ENCODE measurements around the gene EFTUD2.

The EFTUD2 gene

DNA sequence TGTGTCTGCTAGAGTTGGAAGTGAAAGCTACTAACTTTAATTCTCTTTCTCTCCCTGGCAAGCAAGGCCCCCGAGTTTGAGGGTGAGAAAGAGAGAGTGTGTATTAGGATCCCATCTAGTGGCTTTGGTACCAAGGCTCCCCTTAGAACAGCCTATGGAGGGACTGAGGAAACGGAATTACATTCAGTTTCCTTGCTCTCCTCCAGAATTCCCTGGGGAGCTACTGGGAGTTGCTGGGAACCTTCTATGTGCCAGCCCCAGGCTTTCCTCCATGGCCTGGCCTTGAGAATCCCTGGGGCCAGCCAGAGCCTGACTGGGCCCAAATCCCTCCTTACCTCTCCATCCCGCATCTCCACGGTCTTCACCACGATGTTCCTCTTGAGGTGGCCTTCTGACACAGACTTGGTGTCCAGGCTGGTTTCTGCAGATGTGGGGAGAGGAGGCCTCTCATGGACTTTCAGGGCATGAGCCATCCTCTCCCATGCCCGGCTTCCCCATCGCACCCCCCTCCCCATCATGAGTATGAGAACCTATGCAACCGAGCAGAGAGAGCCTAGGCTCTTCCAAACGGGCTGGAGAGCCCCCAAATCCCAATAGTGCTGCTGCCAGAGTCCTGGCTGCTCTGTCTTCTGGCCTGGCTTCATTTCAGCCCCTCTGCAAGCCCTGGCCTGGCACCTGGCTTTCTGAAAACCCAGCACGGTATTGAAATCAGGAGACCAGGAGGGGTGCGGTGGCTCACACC is 8.7 kb upstream of the EFTUD2 start (continued):
- TF ChIP-seq GLI2 (tag by site-specific recombination; IDR thresholded peaks at IDR 0.05; ENCODE audit: borderline replicate concordance, low read depth), result no peak

DNA sequence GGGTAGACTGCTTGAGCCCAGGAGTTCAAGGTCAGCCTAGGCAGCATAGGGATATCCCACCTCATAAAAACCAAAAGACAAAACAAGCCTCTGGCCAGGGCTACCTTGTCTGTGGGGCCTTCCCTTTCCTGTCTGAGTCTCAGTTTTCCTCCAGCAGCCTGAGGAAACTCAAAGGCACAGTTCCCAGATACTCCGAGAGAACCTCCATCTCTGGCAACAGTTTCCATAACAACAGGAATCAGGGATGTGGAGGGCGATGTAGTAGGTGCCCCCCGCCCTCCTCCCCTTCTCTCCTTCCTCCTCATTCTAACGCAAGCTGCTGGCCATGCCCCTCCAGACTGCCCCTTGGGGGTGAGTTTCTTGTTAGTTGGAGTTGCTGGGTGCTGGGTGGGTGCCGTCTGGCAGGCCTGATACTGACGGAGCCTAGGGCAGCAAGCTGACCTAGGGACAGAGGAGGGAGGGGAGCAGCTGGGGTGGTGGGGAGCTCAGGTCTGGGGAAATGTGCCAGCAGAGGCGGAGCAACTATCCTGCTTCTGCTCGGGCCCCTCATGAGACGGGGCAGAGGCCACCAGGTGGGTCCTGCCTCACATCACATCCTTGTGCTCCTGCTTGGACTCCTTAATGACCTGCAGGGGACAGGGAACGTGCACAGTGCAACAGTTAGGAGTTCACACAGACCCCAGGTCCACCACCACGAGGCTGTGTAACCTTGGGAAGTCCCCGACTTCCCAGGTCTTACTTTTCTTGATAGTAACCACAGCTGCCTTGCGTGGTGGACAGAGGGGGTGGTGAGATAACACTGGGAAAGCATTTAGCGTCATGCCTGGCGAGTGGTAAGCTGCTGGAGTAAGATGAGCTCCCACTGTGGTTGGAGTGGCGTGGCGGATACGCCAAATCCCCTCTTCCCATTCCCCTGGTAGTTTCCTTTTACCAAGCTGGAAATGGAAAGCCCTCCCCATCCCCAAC is 7.8 kb upstream of the EFTUD2 start:
- H3K27ac ChIP-seq (ENCODE audit: extremely low read depth, low read depth, low read length), result no peak overlapping the region
- H3K9me3 ChIP-seq (ENCODE audit: control insufficient read depth, insufficient read depth, low read depth, low read length), result no peaks in the 10 kb centered on the region
- POLR2A ChIA-PET, result no interaction called here
- peaks cover 0 to 14% of the 10 kb centered on the region in 2 experiments; a peak in 1 of 3 replicates for H3K36me3 ChIP-seq (ENCODE audit: control insufficient read depth in 2 of 2, insufficient read depth in 1 of 2, low read length in 2 of 2)
- CTCF ChIA-PET, result interaction anchor here (0.5 to 5.6 kb wide), 6 partner anchors 9 to 228 kb away, joined by 3 to 34 read pairs (median 3); partner anchors contain the start of gene ACBD4
- TF ChIP-seq ZNF792 (tag by site-specific recombination; IDR thresholded peaks at IDR 0.05) (no peak), ZNF768 (tag by site-specific recombination; IDR thresholded peaks at IDR 0.05) (no peak), KLF10 (tag by site-specific recombination; IDR thresholded peaks at IDR 0.05) (no peak), ZNF214 (tag by site-specific recombination; IDR thresholded peaks at IDR 0.05; ENCODE audit: borderline replicate concordance) (no peak), ZIC2 (tag by site-specific recombination; IDR thresholded peaks at IDR 0.05) (0 out of 2 replicates have a peak, but pooled peaks have one; percentile 10), SP7 (tag by site-specific recombination; IDR thresholded peaks at IDR 0.05) (no peak)
- peaks cover 1% of the 10 kb centered on the region; the same call in 1 of the 2 replicates for H3K4me1 ChIP-seq (ENCODE audit: control insufficient read depth, insufficient read depth, low read length)
- no peak overlapping the region for H3K4me3 ChIP-seq (ENCODE audit: low read depth, low read length)

- peaks cover 11% of the 10 kb centered on the region for H3K4me1 ChIP-seq (ENCODE audit: control insufficient read depth, insufficient read depth, low read length)
- POLR2A ChIA-PET, result no interaction called here
- peaks cover 0 to 18% of the 10 kb centered on the region in 2 experiments; a peak in 1 of 3 replicates for H3K36me3 ChIP-seq (ENCODE audit: control insufficient read depth in 2 of 2, insufficient read depth in 1 of 2, low read length in 2 of 2)
- CTCF ChIA-PET, result interaction anchor here (5.6 kb wide), 1 partner anchor 13 kb away, joined by 34 read pairs; no protein-coding TSS in a partner anchor
- H3K9me3 ChIP-seq (ENCODE audit: control insufficient read depth, insufficient read depth, low read depth, low read length), result no peaks in the 10 kb centered on the region
- H3K27ac ChIP-seq (ENCODE audit: extremely low read depth, low read depth, low read length), result no peak overlapping the region
- no peak overlapping the region for H3K4me3 ChIP-seq (ENCODE audit: low read depth, low read length)
- TF ChIP-seq OSR2 (tag by site-specific recombination; IDR thresholded peaks at IDR 0.05) (peak; percentile 37), PRDM1 (tag by site-specific recombination; IDR thresholded peaks at IDR 0.05) (peak; percentile 71), EGR2 (tag by site-specific recombination; IDR thresholded peaks at IDR 0.05; ENCODE audit: low read depth) (0 out of 2 replicates have a peak, but pooled peaks have one; percentile 12), ZNF600 (tag by site-specific recombination; IDR thresholded peaks at IDR 0.05) (0 out of 2 replicates have a peak, but pooled peaks have one; percentile 21), SP7 (tag by site-specific recombination; IDR thresholded peaks at IDR 0.05) (peak; percentile 68), ZEB2 (tag by site-specific recombination; IDR thresholded peaks at IDR 0.05) (peak; percentile 46; the same call in 1 of the 2 replicates), SCRT2 (tag by site-specific recombination; IDR thresholded peaks at IDR 0.05) (peak; percentile 90), ZNF639 (tag by site-specific recombination; IDR thresholded peaks at IDR 0.05) (0 out of 2 replicates have a peak, but pooled peaks have one; percentile 28), ZNF692 (tag by site-specific recombination; IDR thresholded peaks at IDR 0.05) (no peak)
- TF ChIP-seq, protein P1, sequence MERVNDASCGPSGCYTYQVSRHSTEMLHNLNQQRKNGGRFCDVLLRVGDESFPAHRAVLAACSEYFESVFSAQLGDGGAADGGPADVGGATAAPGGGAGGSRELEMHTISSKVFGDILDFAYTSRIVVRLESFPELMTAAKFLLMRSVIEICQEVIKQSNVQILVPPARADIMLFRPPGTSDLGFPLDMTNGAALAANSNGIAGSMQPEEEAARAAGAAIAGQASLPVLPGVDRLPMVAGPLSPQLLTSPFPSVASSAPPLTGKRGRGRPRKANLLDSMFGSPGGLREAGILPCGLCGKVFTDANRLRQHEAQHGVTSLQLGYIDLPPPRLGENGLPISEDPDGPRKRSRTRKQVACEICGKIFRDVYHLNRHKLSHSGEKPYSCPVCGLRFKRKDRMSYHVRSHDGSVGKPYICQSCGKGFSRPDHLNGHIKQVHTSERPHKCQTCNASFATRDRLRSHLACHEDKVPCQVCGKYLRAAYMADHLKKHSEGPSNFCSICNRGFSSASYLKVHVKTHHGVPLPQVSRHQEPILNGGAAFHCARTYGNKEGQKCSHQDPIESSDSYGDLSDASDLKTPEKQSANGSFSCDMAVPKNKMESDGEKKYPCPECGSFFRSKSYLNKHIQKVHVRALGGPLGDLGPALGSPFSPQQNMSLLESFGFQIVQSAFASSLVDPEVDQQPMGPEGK (tag by site-specific recombination; IDR thresholded peaks at IDR 0.05), result peak; percentile 44; the same call in 1 of the 2 replicates
- TF ChIP-seq, protein P2, sequence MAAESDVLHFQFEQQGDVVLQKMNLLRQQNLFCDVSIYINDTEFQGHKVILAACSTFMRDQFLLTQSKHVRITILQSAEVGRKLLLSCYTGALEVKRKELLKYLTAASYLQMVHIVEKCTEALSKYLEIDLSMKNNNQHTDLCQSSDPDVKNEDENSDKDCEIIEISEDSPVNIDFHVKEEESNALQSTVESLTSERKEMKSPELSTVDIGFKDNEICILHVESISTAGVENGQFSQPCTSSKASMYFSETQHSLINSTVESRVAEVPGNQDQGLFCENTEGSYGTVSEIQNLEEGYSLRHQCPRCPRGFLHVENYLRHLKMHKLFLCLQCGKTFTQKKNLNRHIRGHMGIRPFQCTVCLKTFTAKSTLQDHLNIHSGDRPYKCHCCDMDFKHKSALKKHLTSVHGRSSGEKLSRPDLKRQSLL (tag by site-specific recombination; IDR thresholded peaks at IDR 0.05), result no peak
- TF ChIP-seq, protein P3, sequence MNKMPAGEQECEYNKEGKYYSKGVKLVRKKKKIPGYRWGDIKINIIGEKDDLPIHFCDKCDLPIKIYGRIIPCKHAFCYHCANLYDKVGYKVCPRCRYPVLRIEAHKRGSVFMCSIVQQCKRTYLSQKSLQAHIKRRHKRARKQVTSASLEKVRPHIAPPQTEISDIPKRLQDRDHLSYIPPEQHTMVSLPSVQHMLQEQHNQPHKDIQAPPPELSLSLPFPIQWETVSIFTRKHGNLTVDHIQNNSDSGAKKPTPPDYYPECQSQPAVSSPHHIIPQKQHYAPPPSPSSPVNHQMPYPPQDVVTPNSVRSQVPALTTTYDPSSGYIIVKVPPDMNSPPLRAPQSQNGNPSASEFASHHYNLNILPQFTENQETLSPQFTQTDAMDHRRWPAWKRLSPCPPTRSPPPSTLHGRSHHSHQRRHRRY (tag by site-specific recombination; IDR thresholded peaks at IDR 0.05), result no peak
- TF ChIP-seq, protein P4, sequence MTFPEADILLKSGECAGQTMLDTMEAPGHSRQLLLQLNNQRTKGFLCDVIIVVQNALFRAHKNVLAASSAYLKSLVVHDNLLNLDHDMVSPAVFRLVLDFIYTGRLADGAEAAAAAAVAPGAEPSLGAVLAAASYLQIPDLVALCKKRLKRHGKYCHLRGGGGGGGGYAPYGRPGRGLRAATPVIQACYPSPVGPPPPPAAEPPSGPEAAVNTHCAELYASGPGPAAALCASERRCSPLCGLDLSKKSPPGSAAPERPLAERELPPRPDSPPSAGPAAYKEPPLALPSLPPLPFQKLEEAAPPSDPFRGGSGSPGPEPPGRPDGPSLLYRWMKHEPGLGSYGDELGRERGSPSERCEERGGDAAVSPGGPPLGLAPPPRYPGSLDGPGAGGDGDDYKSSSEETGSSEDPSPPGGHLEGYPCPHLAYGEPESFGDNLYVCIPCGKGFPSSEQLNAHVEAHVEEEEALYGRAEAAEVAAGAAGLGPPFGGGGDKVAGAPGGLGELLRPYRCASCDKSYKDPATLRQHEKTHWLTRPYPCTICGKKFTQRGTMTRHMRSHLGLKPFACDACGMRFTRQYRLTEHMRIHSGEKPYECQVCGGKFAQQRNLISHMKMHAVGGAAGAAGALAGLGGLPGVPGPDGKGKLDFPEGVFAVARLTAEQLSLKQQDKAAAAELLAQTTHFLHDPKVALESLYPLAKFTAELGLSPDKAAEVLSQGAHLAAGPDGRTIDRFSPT (tag by site-specific recombination; IDR thresholded peaks at IDR 0.05), result peak; percentile 43
These were observed 6.9 kb upstream of the EFTUD2 start for GRCh38 chr17:44906010-44906646.

Data from HEK293 (cell line).